Chondrocyte (in vitro differentiated cells): ENCODE measurements around the gene RRP8. TPM values are rescaled to one million over a fixed set of nuclear protein-coding genes. Genes with fewer than 3 reads are reported as not detected.
A peak's percentile ranks its signal among the peaks of the same experiment; 100 is the strongest.

Source experiments
- DNase-seq: peaks from one replicate; pipeline ENCODE4 v3.0.0; 2021; ENCODE audit warnings: mixed read lengths, low spot score
- H3K27ac Mint-ChIP-seq: one replicate; pipeline ENCODE4 v1.8.0; 2021; ENCODE audit warnings: mild to moderate bottlenecking, moderate library complexity, mixed read lengths; ENCODE audit not compliant: unreplicated experiment
- H3K27me3 Mint-ChIP-seq: 2 replicates; pipeline ENCODE4 v1.8.0; 2021; ENCODE audit warnings: low read depth, mixed read lengths
- H3K36me3 Mint-ChIP-seq: 2 replicates; pipeline ENCODE4 v1.8.0; 2021; ENCODE audit warnings: low read depth, mixed read lengths
- H3K4me1 Mint-ChIP-seq: 2 replicates; pipeline ENCODE4 v1.8.0; 2021; ENCODE audit warnings: low read depth, mild to moderate bottlenecking, mixed read lengths
- H3K4me3 Mint-ChIP-seq: one replicate; pipeline ENCODE4 v1.8.0; 2021; ENCODE audit warnings: mild to moderate bottlenecking, moderate library complexity, mixed read lengths; ENCODE audit not compliant: unreplicated experiment
- H3K9me3 Mint-ChIP-seq: 2 replicates; pipeline ENCODE4 v1.8.0; 2021; ENCODE audit warnings: low read depth, mixed read lengths
- CTCF ChIP-seq: fragments of 200-600 bp; sonication (generic); IDR thresholded peaks from 2 replicates; pipeline ENCODE4 v1.5.0; 2021; ENCODE audit warnings: antibody characterized with exemption, mild to moderate bottlenecking, moderate library complexity
- total RNA-seq: library from RNA; stranded (reverse); gene quantifications from 3 replicates; pipeline ENCODE4 v1.2.1, GENCODE V29; 2021

RRP8 gene
- total RNA-seq, 1 donor from 2014 or later = 15.7 TPM

GRCh38 chr11:6615882-6616585 is 12.6 kb upstream of the RRP8 start:
- peak; percentile 68 for DNase-seq
- Mint-ChIP-seq H3K9me3 (no peaks in the 10 kb centered on the region), H3K4me1 (peaks cover 3% of the 10 kb centered on the region), H3K27me3 (no peaks in the 10 kb centered on the region), H3K27ac (peak overlapping the region; percentile 28), H3K36me3 (peaks cover 12% of the 10 kb centered on the region), H3K4me3 (no peak overlapping the region)
- TF ChIP-seq CTCF = no peak

- no peak for DNase-seq
- no peaks in the 10 kb centered on the region for H3K9me3 Mint-ChIP-seq
- peaks cover 18% of the 10 kb centered on the region for H3K36me3 Mint-ChIP-seq
- no peak overlapping the region for H3K27ac Mint-ChIP-seq
- no peak for TF ChIP-seq CTCF
- H3K4me1 Mint-ChIP-seq = peaks cover 3% of the 10 kb centered on the region
- no peaks in the 10 kb centered on the region for H3K27me3 Mint-ChIP-seq
- H3K4me3 Mint-ChIP-seq = no peak overlapping the region
Measured at GRCh38 chr11:6615046-6615445, 11.6 kb upstream of the RRP8 start.

- no peak overlapping the region for H3K4me3 Mint-ChIP-seq
- no peaks in the 10 kb centered on the region for H3K9me3 Mint-ChIP-seq
- peaks cover 24% of the 10 kb centered on the region for H3K36me3 Mint-ChIP-seq
- no peak for DNase-seq
- TF ChIP-seq CTCF = no peak
- H3K27me3 Mint-ChIP-seq = no peaks in the 10 kb centered on the region
- peaks cover 3% of the 10 kb centered on the region for H3K4me1 Mint-ChIP-seq
- no peak overlapping the region for H3K27ac Mint-ChIP-seq
Measured at GRCh38 chr11:6614446-6614845, 11.0 kb upstream of the RRP8 start.

- no peak overlapping the region for H3K4me3 Mint-ChIP-seq
- H3K27ac Mint-ChIP-seq = no peak overlapping the region
- no peak for DNase-seq
- peaks cover 32% of the 10 kb centered on the region for H3K36me3 Mint-ChIP-seq
- H3K27me3 Mint-ChIP-seq = no peaks in the 10 kb centered on the region
- no peak for TF ChIP-seq CTCF
- H3K9me3 Mint-ChIP-seq = no peaks in the 10 kb centered on the region
- peaks cover 3% of the 10 kb centered on the region for H3K4me1 Mint-ChIP-seq
Measured at GRCh38 chr11:6613496-6613895, 10.1 kb upstream of the RRP8 start.

- DNase-seq = peak; percentile 99
- peaks cover 35% of the 10 kb centered on the region for H3K36me3 Mint-ChIP-seq
- H3K4me3 Mint-ChIP-seq = peak within 1 kb of the TSS; percentile 77
- no peaks in the 10 kb centered on the region for H3K9me3 Mint-ChIP-seq
- no peaks in the 10 kb centered on the region for H3K27me3 Mint-ChIP-seq
- peaks cover 3% of the 10 kb centered on the region for H3K4me1 Mint-ChIP-seq
- H3K27ac Mint-ChIP-seq = peak within 1 kb of the TSS; percentile 91
- TF ChIP-seq CTCF = peak; percentile 81
Measured at GRCh38 chr11:6612213-6613041, 9.0 kb upstream of the RRP8 start, which contains the start of gene TAF10. Gene TAF10 (minus strand): TSS chr11:6612216. CDS start chr11:6612189, 27 bp downstream.
